NK-92 (cell line): Measurements from ENCODE around the gene BSX.

Source experiments
- DNase-seq: peaks from one replicate; lab custom pipeline; 2025; ENCODE audit not compliant: unreplicated experiment; lab: John Stamatoyannopoulos, UW

Gene BSX

DNA sequence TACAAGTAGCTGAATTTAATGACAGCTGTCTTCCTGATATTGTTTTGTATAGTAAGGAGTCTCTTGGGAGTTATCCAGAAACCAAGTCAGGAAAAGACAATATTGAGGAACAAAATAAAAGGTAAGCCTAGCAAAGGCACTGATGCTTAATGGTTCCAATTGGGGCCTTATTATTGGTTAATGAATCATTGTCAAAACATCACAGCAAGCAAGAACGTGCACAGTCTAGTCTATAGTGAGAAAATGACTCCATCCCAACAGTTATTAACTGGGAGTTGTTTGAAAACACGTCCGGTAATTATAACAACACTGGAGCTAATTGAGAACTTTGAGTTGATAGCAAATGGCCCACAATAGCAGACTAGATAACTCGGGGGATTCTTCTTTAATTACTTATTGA, 17.7 kb downstream of the BSX start:
- DNase-seq = no peak

DNA sequence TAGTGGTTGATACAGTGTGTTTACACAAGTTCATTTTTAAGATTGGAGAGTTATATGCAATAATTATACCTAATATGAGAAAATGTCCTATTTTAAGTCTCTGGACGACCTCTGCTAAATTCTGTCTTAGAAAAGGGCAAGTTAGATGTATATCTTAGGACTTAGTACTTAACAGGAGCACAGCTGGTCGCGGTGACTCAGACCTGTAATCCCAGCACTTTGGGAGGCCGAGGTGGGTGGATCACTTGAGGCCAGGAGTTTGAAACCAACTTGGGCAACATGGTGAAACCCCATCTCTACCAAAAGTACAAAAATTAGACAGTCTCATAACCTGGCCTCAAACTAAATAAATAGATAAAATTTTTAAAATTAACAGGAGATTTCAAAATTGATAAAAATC, 27.2 kb downstream of the BSX start:
- no peak for DNase-seq

- no peak for DNase-seq
Measured at GRCh38 chr11:122951211-122951610, 30.4 kb downstream of the BSX start.

- no peak for DNase-seq
Measured at GRCh38 chr11:122938557-122938956, 43.1 kb downstream of the BSX start.

DNA sequence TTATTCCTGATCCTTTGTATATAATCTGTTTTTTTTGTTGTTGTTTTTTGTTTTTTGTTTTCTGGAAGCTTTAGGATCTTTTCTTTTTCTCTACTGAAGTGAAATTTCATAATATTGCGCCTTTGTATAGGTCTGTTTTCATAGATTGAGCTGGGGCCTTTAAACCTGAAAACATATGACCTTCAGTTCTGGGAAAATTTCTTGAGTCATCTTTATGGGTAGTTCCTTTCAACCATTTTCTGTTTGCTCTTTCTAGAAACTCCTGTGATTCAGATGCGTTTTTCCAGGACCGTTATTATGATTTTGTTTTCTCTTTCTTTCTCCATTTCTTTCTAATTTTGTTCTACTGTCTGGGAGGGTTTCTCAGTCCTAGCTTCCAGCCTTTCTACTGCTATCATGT, 43.7 kb downstream of the BSX start:
- no peak for DNase-seq

DNA sequence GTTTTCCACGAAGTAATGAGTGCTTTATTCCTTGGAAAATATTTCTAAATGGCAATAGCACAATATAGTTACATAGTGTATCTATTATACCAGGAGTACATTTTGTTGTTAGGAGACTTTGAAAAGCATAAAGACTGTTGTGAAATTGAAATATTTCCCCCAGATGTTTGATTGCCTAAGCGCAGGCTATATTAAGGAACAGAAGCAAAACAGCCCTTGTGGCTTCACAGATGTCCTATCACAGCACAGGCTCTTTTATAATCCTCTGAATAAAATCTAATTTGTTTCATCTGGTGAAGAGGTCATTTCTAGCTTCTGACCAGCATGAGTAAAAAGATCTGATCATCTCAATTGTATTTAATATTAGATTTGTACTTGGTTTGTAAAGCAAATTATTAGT, 48.2 kb downstream of the BSX start:
- no peak for DNase-seq

GRCh38 chr11:122931510-122931909, 50.1 kb downstream of the BSX start:
- no peak for DNase-seq
